GM10847 (cell line): ENCODE results near the gene E2F2.
A peak's percentile ranks its signal among the peaks of the same experiment; 100 is the strongest.

Source experiments
- POLR2A ChIP-seq: IDR thresholded peaks from 2 replicates; pipeline ENCODE4 v1.6.1; 2011; ENCODE audit not compliant: insufficient read length; ENCODE audit errors: extremely low read depth

Gene E2F2

DNA sequence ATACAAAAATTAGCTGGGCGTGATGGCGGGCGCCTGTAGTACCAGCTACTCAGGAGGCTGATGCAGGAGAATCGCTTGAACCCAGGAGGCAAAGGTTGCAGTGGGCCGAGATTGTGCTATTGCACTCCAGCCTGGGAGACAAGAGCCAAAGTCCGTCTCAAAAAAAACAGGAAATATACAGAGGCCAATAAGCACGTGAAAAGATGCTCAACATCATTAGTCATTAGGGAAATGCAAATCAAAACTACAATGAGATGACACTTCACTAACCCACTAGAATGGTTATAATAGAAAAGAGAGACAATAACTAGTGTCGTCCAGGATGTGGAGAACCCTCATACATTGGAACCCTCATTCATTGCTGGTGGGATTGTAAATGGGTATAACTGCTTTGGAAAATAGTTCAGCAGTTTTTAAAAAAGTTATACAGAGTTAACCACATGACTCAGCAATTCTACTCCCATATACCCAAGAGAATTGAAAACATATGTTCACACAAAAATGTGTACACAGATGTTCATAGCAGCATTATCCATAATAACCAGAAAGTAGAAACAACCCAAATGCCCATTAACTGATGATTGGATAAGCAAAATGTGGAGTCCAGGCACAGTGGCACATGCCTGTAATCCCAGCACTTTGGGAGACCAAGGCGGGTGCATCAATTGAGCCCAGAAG lies 6.4 kb upstream of the E2F2 start:
- no peak for TF ChIP-seq POLR2A

DNA sequence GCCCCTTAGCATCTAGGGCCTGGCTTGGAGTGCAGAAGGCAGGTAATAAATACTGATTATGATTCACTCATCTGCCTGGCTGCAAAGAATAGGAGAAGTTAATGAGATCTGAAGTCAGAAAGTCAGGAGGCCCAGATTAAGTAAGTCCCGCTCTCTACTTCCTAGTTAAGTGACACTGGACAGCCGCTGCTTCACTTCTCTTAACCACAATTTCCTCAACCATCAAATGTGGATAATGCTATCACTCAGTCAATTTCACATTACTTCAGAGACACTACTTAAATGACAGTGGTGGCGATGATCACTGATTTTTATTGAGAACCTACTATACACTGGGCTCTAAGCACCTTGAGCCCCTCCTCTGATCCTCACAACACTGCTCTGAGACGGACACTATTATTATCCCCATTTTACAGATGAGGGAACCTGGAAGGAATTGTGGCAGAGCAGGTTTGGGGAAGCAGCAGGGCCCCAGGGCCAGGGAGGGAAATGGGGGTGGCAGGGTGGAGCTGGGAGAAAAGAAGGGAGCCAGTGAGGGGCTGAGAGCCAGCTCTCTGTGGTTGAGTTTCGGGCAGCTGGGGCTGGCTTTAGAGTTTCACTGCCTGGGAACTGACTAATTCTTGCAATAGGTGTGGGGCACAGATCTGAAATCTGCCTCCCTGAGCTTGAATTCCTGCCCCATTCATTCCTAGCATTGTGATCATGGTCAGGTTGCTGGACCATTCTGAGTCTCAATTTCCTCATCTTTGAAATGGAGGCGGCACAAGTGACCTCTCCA lies 2.4 kb upstream of the E2F2 start:
- no peak for TF ChIP-seq POLR2A

DNA sequence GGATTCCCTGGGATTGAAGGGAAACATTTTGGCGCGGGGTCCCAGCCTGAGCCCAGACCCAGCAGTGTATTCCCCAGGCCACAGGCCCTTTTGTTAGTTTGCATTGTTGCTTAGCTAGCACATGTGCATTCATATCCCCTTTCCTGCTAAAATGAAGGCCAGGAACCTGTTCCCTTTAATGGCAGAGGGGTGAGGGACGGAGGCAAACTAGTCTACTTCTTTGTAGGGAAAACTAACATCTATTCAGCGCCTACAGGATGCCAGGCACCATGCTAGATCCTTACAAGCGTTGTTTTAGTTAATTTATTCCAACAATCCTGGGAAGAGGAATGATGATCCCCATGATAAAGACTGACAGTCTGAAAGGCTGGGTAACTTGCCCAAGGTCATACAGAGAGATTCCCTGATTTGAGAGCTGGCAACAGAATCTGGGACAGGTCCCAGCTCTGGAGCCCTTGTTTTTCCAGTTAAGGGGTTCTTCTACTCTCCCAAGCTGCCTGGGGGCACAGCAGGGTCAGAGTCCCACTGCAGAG lies 595 bp upstream of the E2F2 start:
- TF ChIP-seq POLR2A, result no peak

DNA sequence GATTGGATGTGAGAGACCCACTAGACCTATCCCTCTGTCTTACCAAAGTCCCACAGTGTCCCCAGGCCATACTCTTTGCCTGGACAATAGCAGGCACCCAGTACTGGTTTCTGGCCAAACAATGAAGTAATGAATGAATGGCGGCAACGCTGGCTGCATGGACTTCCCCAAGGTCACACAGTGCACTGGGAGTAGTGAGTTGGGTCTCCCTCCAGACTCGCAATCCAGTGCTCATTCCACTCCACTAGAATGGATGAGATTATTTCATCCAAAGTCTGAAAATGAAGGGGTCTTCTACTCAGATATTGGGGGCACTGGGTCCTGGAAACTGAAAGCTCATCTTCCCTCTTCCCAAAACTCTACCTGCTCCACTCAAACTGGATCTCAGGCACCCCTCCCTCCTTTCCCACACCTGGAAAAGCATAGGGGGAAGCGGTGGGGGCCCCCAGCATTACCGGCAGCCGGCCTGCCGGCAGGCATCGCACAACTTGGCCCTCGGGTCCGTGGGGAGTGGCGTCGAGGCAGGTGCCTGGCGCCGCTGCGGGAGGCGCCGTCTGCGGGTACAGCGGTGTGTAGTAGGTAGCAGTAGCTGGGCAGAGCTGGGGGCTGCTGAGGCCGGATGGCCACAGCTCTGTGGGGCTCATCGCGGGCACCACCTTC lies 816 bp downstream of the E2F2 start:
- TF ChIP-seq POLR2A, result peak; percentile 6

DNA sequence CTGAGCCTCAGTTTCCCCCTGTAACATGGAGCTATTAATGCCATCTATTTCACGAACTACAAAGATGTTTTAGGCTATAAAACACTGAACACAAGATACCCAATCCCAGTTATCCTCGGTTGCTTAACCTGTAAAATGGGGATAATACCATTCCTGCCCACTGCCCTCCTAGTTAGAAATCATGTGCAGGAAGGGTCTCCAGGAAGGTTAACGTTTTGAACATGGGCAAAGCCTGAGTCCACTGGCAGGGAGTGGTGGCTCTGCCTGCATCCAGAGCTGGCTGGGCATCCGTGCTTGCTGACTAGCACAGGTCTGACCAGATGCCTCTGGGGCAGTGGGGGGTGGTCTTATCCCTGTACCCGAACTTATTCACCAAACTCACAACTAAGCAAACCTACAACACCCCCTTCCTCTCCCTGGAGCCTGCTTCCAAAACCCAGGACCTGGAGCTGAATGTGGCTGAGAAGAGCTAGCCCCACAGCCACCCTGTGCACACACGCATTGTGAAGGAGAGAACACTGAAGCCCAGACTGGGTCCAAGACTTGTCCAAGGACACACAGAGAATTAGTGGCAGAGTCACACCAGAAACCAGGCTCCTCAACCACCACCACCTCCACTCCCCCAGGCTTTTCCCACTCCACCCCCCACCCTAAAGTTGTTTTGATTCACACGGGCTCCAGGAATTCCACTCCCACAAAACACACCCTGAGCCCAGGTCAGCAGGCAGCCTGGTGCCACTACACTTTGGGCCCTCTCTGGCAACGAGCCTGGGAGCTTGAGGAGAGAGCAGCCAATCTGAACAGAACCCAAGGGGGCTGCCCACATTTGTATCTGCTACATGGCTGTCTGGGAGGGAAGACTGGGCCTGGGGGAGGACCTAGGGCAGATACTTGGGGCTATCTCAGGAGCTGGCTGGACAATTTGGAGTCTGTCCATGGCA lies 1.6 kb downstream of the E2F2 start:
- TF ChIP-seq POLR2A, result no peak

DNA sequence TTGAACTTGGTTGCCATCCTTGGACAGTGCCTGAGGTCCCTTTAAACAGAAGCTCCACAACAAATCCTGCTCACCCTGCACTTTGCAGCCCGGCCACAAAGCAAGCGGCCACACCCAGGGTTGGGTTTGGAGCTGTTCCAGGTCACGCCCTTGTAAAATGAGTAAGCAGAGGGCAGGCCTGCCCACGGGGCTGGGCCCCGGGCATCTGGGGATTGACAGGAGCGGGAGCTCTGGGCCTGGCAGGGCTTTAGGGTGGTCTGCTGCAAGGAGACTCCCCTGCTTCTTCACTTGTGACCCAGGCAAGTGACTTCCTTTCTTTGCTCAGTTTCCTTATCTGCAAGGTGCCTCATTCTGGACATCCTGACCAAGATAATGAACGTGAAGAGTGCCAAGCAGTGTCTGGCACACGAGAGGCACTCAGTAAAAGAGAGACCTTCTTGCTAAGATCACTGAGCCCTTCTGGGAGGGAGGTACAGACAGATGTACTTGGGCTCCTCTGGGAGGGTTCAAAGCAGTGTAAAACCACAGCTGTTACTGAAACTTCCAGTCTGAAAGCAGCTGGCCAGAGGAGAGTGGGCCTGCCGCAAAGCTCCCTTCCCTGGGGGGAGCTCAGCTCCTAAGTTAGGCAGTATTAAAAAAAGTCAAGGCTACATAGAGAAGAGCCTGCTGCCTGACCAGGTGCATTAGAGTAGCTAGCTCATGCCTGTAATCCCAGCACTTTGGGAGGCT lies 2.6 kb downstream of the E2F2 start:
- no peak for TF ChIP-seq POLR2A

DNA sequence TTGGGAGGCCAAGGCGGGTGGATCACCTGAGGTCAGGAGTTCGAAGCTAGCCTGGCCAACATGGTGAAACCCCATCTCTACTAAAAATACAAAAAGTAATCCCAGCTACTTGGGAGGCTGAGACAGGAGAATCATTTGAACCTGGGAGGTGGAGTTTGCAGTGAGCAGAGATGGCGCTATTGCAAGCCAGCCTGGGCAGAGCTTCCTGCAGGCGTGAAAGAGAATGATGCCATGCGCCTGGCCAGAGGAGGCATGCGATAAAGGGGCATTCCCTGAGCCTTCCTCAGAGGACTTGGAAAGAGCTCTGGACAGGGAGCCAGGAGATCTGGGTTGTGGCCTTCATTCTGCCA lies 3.2 kb downstream of the E2F2 start:
- no peak for TF ChIP-seq POLR2A

DNA sequence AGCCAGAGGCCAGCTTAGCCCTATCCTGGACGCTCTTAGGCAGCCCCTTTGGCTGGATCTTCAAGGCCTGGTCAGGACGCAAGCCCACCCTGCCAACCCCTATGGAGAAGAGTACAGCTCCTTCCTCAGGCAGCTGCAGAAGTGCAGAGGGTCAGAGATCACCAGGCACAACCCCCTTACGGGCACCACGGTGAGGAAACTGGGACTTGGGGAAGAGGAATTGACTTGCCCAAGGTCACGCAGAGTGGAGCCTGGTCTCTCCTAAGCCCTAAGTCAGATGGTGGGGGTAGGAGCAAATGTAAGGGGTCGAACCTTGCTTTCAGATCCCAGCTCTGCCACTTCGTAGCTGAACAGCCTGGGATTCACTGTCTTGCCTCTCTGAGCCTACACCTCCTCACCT lies 3.7 kb downstream of the E2F2 start:
- TF ChIP-seq POLR2A, result no peak

DNA sequence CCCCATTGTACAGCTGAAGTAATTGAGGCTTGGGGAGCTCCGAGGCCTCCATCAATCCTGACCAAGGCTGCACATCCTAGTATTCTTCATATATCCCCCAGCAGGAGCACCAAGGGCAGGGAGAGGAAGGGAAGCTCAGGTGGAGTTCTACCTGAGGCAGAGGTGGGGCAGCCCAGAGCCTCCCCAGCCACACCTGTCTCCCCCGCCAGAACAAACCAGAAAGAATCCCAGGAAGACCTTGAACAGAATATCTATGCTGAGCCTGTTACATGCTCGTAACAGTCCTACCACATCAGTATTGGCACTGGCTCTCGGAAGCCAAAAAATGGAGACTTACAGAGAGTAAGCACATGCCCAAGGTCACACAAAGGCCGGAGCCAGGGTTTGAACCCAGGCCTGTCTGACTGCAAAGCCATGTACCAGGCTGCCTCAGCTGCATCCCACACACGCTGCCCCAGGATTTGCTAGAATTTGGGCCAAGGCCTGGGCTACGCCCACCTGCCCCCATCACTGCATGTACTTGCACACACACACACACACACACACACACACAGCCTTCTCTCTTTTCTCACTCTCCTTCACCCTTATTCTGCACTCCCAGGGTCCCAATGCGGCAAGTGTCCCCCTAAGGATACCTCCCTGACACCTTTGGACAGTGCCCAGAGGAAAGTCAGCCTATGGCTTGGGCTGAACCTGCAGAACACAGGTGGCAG lies 4.5 kb downstream of the E2F2 start:
- no peak for TF ChIP-seq POLR2A

DNA sequence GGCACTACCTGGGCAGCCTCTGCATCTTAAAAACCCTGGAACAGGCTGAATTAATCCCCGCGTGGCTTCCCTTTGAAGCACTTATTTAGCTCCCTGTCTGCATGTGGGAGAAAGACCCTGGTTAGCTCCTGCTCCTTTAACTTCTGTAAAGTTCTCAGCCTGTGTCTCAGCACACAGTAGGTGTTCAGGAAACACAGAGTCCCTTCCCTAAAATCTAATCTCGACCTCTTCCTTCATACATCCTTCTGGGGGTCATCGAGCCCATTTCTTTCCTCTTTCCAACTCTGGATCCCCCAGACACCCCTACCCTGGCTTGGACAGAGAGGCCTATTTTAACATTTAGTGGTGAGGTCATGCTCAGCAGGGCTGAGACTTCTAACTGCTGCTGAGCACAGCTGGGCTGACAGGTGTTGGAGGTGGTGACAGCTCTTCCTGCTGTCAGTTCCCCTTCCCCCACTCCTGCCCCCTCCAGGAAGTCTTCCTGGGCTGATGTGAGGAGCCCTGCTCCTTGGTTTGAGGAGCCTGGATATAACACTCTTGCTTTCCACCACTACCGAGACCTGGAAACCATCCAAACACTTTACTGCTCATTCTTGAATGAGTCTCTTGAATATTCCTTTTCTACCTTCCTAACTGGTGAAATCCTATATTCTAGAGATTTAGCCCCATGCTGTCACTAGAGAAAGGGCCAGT lies 5.3 kb downstream of the E2F2 start:
- TF ChIP-seq POLR2A, result no peak

DNA sequence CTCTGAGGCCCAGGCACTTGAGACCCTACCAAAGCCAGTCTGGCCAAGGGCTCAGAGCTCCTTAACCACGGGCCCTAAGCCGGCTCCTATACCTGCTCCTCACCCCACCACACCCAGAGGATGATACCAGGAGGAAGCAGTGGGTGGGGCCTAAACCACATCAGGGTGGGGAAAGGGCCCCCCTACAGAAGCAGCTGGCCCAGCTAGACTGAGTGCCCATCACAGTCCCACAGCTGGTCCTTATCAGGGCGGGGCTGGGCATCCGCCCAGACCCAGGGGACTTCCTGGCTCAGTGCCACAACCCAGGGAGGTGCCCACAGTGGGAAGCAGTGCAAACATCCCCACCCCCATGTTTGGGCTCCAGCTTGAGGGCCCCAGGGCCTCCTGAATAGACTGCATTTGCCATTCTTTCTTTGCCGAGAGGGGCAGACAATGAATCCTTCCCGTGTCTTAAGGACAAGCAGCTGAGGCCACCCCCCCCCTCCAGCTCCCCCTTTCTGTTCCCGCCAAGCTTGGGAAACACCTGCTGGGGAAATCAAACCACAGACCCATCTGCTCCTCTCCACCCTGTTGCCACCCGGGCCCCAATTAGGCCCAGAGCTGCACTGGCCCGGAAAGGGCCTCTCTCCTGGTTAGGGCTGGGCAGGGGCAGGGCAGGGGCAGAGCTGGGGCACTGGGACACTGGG lies 6.2 kb downstream of the E2F2 start:
- no peak for TF ChIP-seq POLR2A

DNA sequence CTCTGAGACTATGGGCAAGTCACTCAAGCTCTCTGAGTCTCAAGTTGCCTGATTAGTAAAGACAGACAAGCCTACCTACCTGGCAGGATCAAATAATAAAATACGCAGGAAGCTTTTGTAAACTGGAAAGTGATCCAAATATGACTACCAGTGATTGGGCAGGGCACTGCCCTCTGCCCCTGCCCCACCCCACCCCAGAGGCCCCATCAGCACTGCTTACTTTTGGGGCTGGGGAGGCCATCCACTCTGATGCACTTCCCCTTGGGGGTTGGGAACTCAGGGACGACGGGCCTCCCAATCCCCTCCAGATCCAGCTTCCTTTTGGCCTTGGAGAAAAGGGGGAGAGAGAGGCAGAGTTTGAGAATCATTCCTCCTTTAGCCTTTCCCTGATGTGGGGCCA lies 6.9 kb downstream of the E2F2 start:
- TF ChIP-seq POLR2A, result no peak
